Raji (cell line): ENCODE measurements around the gene PRMT2.

Source experiments
- POLR2A ChIP-seq: IDR thresholded peaks from 2 replicates; pipeline ENCODE4 v1.6.1; 2011; ENCODE audit warnings: low read depth, low read length, control low read depth; ENCODE audit not compliant: insufficient read depth

Gene PRMT2

DNA sequence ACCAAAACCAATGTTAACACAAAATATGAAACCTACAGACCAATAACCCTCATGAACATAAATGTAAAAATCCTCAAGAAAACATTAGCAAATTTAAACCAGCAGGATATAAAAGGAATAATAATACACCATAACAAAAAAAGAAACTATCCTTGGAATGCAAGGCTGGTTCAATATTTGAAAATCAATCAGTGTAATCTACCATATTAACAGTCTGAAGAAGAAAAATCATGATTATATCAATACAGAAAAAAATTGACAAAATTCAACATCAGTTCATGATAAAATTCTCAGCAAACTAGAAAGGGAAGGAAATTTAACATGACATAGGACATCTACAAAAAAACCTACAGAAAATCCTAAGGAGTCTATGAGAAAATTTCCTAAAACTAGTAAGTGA, 19.8 kb downstream of the PRMT2 start:
- no peak for TF ChIP-seq POLR2A

DNA sequence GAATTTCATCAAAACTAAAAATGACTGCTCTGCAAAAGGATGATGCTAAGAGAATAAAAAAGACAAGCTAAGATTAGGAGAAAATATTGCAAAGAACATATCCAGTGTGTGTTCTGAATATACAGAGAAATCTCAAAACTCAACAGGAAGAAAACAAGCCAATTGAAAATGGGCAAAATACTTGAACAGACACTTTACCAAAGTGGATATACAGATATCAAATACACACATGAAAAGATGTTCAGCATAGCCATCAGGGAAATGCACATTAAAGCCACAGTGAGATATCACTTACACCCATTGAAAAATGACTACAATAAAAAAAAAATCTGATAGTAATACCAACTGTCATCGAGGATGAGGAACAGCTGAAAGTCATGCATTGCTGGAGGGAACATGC, 21.3 kb downstream of the PRMT2 start:
- TF ChIP-seq POLR2A = no peak

DNA sequence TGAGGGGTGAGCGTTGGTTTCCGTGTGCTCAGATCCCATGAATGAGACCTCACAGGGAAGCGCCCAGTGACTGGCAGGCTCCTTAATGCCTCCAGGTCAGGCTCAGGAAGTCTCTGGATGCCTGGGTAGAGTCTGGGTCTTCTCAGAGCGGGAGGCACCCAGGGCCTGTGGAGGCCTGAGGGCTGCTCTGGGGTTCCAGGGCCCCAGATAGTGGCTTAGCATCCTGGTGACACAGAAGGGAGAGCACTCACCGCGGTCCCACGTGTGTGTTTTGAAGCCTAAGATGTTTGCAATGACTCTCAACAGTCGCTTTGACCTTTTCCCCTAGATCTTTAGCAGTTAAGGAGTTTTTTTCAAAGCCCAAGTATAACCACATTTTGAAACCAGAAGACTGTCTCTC, 25.0 kb downstream of the PRMT2 start:
- TF ChIP-seq POLR2A = no peak

- TF ChIP-seq POLR2A = no peak
Measured at GRCh38 chr21:46661211-46661625, 25.7 kb downstream of the PRMT2 start.

GRCh38 chr21:46661642-46662366, 26.3 kb downstream of the PRMT2 start:
- no peak for TF ChIP-seq POLR2A

DNA sequence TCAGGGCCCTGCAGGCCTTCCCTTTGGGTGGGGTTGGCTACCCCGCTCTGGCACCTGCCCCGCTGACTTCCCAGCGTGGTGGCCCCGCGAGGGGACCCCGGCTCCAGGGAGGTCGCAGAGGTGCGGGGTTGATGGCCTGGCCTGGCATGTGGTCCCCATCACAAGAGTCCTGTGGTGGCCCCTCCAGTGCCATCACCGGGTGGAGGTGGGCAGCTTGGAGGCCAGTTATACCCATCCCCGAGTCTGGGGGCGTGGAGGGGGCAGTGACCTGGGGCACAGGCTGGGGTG, 26.8 kb downstream of the PRMT2 start:
- no peak for TF ChIP-seq POLR2A

DNA sequence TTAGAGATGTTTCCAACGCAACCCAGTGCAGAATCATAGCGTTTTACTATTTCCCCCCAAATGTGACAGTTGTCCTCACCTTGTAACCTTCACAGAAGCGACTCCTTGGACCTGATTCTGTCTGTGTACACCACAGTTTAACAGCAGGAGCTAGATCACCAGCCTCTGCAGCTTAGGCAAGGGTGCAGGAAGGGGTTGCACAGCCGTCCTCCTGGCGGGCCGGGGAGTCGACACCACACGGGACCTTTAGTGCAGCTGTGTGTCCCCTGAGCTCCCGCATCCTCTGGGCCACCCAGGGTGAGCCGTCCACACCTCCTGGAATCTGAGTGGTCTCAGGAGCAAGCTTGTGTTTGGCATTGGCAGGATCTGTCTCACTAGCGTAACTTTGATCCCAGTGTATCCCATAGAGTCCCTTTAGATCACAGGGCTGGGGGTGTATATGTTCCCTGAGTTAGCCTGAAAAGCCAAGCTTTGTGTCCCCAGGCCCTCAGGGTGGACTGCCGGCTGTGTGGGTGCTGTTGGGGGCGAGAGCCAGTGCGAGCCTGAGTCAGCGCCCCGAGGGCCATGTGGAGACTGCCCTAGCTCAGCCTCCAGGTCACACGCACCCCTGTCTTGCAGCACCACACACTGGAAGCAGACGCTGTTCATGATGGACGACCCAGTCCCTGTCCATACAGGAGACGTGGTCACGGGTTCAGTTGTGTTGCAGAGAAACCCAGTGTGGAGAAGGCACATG, 27.5 kb downstream of the PRMT2 start:
- no peak for TF ChIP-seq POLR2A

GRCh38 chr21:46663754-46664153, 28.3 kb downstream of the PRMT2 start:
- no peak for TF ChIP-seq POLR2A

GRCh38 chr21:46664316-46664995, 29.0 kb downstream of the PRMT2 start:
- no peak for TF ChIP-seq POLR2A

- TF ChIP-seq POLR2A = no peak
Measured at GRCh38 chr21:46665566-46665965, 30.1 kb downstream of the PRMT2 start.

DNA sequence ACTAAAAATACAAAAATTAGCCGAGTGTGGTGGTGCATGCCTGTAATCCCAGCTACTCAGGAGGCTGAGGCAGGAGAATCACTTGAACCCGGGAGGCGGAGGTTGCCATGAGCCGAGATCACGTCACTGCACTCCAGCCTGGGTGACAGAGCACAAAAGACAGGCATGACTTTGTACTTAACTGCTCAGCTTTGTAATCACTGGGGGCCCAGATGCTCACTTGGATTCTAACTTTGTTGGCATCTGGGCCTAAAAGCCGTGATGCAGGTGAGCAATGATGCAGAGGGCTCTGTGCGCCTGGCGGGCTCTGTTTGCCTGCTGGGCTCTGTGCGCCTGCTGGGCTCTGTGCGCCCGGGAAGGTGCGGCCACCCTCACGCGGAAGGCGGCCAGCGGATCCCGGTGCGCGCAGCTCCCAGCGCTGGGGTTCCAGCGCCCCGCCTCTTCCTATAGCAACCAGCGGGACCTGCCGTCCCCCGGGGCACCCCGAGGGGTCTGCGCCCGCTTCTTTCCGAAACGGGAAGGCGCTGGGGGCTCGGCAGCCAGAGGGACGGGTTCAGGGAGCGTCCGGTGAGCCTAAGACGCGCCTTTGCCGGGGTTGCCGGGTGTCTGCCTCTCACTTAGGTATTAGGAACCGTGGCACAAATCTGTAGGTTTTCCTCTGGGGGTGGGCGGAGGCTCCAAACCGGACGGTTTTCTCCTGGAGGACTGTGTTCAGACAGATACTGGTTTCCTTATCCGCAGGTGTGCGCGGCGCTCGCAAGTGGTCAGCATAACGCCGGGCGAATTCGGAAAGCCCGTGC, 31.7 kb downstream of the PRMT2 start:
- no peak for TF ChIP-seq POLR2A

DNA sequence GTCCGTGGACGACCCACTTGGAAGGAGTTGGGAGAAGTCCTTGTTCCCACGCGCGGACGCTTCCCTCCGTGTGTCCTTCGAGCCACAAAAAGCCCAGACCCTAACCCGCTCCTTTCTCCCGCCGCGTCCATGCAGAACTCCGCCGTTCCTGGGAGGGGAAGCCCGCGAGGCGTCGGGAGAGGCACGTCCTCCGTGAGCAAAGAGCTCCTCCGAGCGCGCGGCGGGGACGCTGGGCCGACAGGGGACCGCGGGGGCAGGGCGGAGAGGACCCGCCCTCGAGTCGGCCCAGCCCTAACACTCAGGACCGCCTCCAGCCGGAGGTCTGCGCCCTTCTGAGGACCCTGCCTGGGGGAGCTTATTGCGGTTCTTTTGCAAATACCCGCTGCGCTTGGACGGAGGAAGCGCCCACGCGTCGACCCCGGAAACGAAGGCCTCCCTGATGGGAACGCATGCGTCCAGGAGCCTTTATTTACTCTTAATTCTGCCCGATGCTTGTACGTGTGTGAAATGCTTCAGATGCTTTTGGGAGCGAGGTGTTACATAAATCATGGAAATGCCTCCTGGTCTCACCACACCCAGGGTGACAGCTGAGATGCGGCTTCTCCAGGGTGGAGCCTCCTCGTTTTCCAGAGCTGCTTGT, 32.4 kb downstream of the PRMT2 start:
- TF ChIP-seq POLR2A = no peak

- no peak for TF ChIP-seq POLR2A
Measured at GRCh38 chr21:46668381-46668780, 32.9 kb downstream of the PRMT2 start.

- no peak for TF ChIP-seq POLR2A
Measured at GRCh38 chr21:46674430-46675007, 39.0 kb downstream of the PRMT2 start.
